Right ventricle myocardium superior (tissue), 1 donor: Measurements from ENCODE around the gene TNFRSF12A. TPM values are rescaled to one million over a fixed set of nuclear protein-coding genes. Genes with fewer than 3 reads are reported as not detected.
A peak's percentile ranks its signal among the peaks of the same experiment; 100 is the strongest.
"Not testable (repeated sequence)": the region's sequence is repeated elsewhere in the genome, so short reads cannot be mapped to it uniquely, and the experiment has no call there.

Experiments
- ATAC-seq: fragments of 200-7000 bp; cut with Tn5 transposase; one replicate; pipeline ENCODE4 v1.9.1; 2020; ENCODE audit warnings: mild to moderate bottlenecking; ENCODE audit not compliant: poor library complexity
- DNase-seq: peaks from one replicate; pipeline ENCODE4 v3.0.0-alpha.2; 2020
- intact Hi-C: fragments of 100-400 bp; cut with DNase I; formaldehyde crosslinking; loops from one replicate; pipeline ENCODE4 v1.11.2; 2022
- total RNA-seq: library from RNA; stranded (reverse); fragmentation: NEBNext Ultra II Directional; extraction: Animal tissue kit (Norgen Biotek cat#: 25700); gene quantifications from one replicate; pipeline ENCODE4 v1.2.1, GENCODE V29; 2021
- donor health status: DM: no; HTN: yes; CAD: no; lungs with severe emphysema.

Gene TNFRSF12A
- total RNA-seq, 1 donor from 2014 or later, result 29.4 TPM

GRCh38 chr16:3056336-3057180, 36.4 kb downstream of the TNFRSF12A start:
- intact Hi-C loops, result loop anchor here (5.0 to 10.0 kb wide), 2 partner anchors 71 to 108 kb away; no protein-coding TSS in a partner anchor
- ATAC-seq, result no peak
- DNase-seq, result peak; percentile 36

- DNase-seq (no peak), ATAC-seq (no peak)
Measured at GRCh38 chr16:3057181-3058138, 37.3 kb downstream of the TNFRSF12A start.

GRCh38 chr16:3058139-3059030, 38.2 kb downstream of the TNFRSF12A start:
- ATAC-seq, result peak; percentile 42

More at GRCh38 chr16:3057181-3058138, 37.3 kb downstream of the TNFRSF12A start:
- intact Hi-C loops, result loop anchor here (5.0 to 10.0 kb wide), 2 partner anchors 70 to 107 kb away; no protein-coding TSS in a partner anchor

GRCh38 chr16:3059041-3059722, 39.0 kb downstream of the TNFRSF12A start:
- peak; percentile 94 for DNase-seq
- ATAC-seq, result peak; percentile 99
- intact Hi-C loops, result loop anchor here (5.0 to 10.0 kb wide), 2 partner anchors 68 to 106 kb away; no protein-coding TSS in a partner anchor

More at GRCh38 chr16:3058139-3059030, 38.2 kb downstream of the TNFRSF12A start:
- intact Hi-C loops, result loop anchor here (5.0 to 10.0 kb wide), 2 partner anchors 69 to 106 kb away; no protein-coding TSS in a partner anchor
- peak; percentile 72 for DNase-seq

GRCh38 chr16:3059723-3060242, 39.6 kb downstream of the TNFRSF12A start:
- ATAC-seq, result no peak
- peak; percentile 0 for DNase-seq
- intact Hi-C loops, result loop anchor here (5.0 to 10.0 kb wide), 3 partner anchors 53 to 105 kb away; partner anchors contain the start of gene ZNF205

GRCh38 chr16:3060339-3061127, 40.4 kb downstream of the TNFRSF12A start:
- peak; percentile 19 for DNase-seq
- no peak for ATAC-seq
- intact Hi-C loops, result loop anchor here (5.0 kb wide), 1 partner anchor 52 kb away; the partner anchor contains the start of gene ZNF205

- DNase-seq (no peak), ATAC-seq (no peak)
- intact Hi-C loops, result loop anchor here (5.0 kb wide), 1 partner anchor 50 kb away; the partner anchor contains the start of gene ZNF205
Measured at GRCh38 chr16:3062553-3062952, 42.4 kb downstream of the TNFRSF12A start.

GRCh38 chr16:3063625-3064386, 43.6 kb downstream of the TNFRSF12A start:
- no peak for ATAC-seq
- no peak for DNase-seq
- intact Hi-C loops, result loop anchor here (5.0 kb wide), 1 partner anchor 48 kb away; the partner anchor contains the start of gene ZNF205

- peak; percentile 59 for DNase-seq
- peak; percentile 80 for ATAC-seq
- intact Hi-C loops, result no loop called here
Measured at GRCh38 chr16:3065069-3065741, 45.0 kb downstream of the TNFRSF12A start, which contains the start of gene IL32. Gene IL32, plus strand, starts transcription at chr16:3065640. Its CDS starts 172 bp downstream, at chr16:3065812.

- intact Hi-C loops, result no loop called here
- peak; percentile 37 for ATAC-seq
- DNase-seq, result peak; percentile 44
Measured at GRCh38 chr16:3065742-3066439, 45.7 kb downstream of the TNFRSF12A start.

- DNase-seq (peak; percentile 37), ATAC-seq (no peak)
- intact Hi-C loops, result no loop called here
Measured at GRCh38 chr16:3066440-3066748, 46.2 kb downstream of the TNFRSF12A start.

GRCh38 chr16:3068487-3068886, 48.3 kb downstream of the TNFRSF12A start:
- intact Hi-C loops, result no loop called here
- no peak for ATAC-seq
- no peak for DNase-seq

- ATAC-seq, intact Hi-C loops: not testable (repeated sequence)
- DNase-seq, result peak; percentile 27
Measured at GRCh38 chr16:3069146-3069545, 49.0 kb downstream of the TNFRSF12A start.

- ATAC-seq (no peak), DNase-seq (peak; percentile 19)
- intact Hi-C loops, result no loop called here
Measured at GRCh38 chr16:3070608-3071111, 50.5 kb downstream of the TNFRSF12A start.
